ENCODE data around the gene CARMIL1. TPM values are rescaled to one million over a fixed set of nuclear protein-coding genes. Genes with fewer than 3 reads are reported as not detected.

CARMIL1 gene
- total and polyA plus RNA-seq, 10 of the 15 experiments (the other 5 are each of a cell fraction or from before 2014, with no cell fraction given): 6.4 to 18.1 (median 10.3) TPM

GRCh38 chr6:25446830-25447569 is 167.8 kb downstream of the CARMIL1 start (continued):
- TF ChIP-seq MLLT1 (IDR thresholded peaks at IDR 0.05) (no peak), NFYB (IDR thresholded peaks at IDR 0.05; ENCODE audit: insufficient read depth, low read depth, low read length) (no peak)

- SMC1A ChIA-PET (ENCODE audit: uncharacterized antibody, unreplicated experiment): interaction anchor here (1.0 to 2.0 kb wide), 6 partner anchors 9 to 101 kb away, joined by 3 to 6 read pairs (median 4); no protein-coding TSS in a partner anchor
- BruUV-seq (replicated peaks): no TSS peak
- Histone ChIP-seq H3K4me2 (ENCODE audit: control insufficient read depth, insufficient read depth) (no peak overlapping the region), H3K27ac (ENCODE audit: control insufficient read depth, insufficient read depth) (no peak overlapping the region), H4K20me1 (ENCODE audit: control insufficient read depth, insufficient read depth) (no peaks in the 10 kb centered on the region), H2AFZ (ENCODE audit: control insufficient read depth, low read depth, low read length) (no peak overlapping the region), H3K36me3 (ENCODE audit: control insufficient read depth in 2 of 2, insufficient read depth in 2 of 2, low read length in 1 of 2) (no peaks in the 10 kb centered on the region; a peak in 1 of 4 replicates), H3K9me3 (replicated peaks; ENCODE audit: control insufficient read depth, insufficient read depth, low read length) (peaks cover 2% of the 10 kb centered on the region; the same call in 2 of the 3 replicates), H3K9ac (ENCODE audit: control insufficient read depth, insufficient read depth, low read length) (no peak overlapping the region), H3K4me1 (ENCODE audit: control insufficient read depth, insufficient read depth, low read length) (no peaks in the 10 kb centered on the region; the same call in 1 of the 2 replicates), H3K27me3 (replicated peaks in 1 of 2; ENCODE audit: control insufficient read depth in 2 of 2, insufficient read depth in 2 of 2, low read length in 1 of 2) (no peaks in the 10 kb centered on the region), H3K4me3 (no peak overlapping the region), H3K79me2 (ENCODE audit: control insufficient read depth, insufficient read depth, low read length) (no peaks in the 10 kb centered on the region)
- TF ChIP-seq ZNF384 (IDR thresholded peaks at IDR 0.05; ENCODE audit: borderline replicate concordance, low read depth, low read length) (no peak), DPF2 (IDR thresholded peaks at IDR 0.05) (no peak), EZH2 (IDR thresholded peaks at IDR 0.05; ENCODE audit: borderline replicate concordance, control insufficient read depth, low read depth, low read length) (no peak), ESRRA (IDR thresholded peaks at IDR 0.05; ENCODE audit: low read length) (no peak), SPI1 (IDR thresholded peaks at IDR 0.05; ENCODE audit: borderline replicate concordance, insufficient read depth, low read depth, low read length) (peak; percentile 53; the same call in 1 of the 2 replicates), IKZF1 (conservative IDR thresholded peaks at IDR 0.05) (peak; percentile 66), IKZF2 (IDR thresholded peaks at IDR 0.05) (peak in 1 of 2 experiments; percentile 21; a peak in 2 of 4 replicates), NR2F1 (conservative IDR thresholded peaks at IDR 0.05) (peak; percentile 74), PKNOX1 (IDR thresholded peaks at IDR 0.05) (peak; percentile 66), USF1 (IDR thresholded peaks at IDR 0.05; ENCODE audit: borderline replicate concordance, extremely low read length, insufficient read depth, low read depth, low read length) (no peak), MEF2A (IDR thresholded peaks at IDR 0.05; ENCODE audit: insufficient read depth, low read depth, low read length) (no peak), SMAD5 (IDR thresholded peaks at IDR 0.05; ENCODE audit: low read depth) (no peak), EGR1 (IDR thresholded peaks at IDR 0.05; ENCODE audit: borderline replicate concordance in 1 of 2, low read depth in 2 of 2, low read length in 2 of 2) (no peak)
- in situ Hi-C loops (cut with MboI) (no loop called here), intact Hi-C loops (cut with micrococcal nuclease; ENCODE audit: unreplicated experiment) (no loop called here)
- RAD21 ChIA-PET (ENCODE audit: unreplicated experiment): interaction anchor here (0.9 to 1.5 kb wide), 4 partner anchors 47 to 169 kb away, joined by 3 to 4 read pairs (median 3); no protein-coding TSS in a partner anchor
- FAIRE-seq (no peak), DNase-seq (ENCODE audit: low read depth, low spot score) (no peak), ATAC-seq (peak; percentile 61)
- CTCF ChIA-PET: interaction anchor here (0.6 to 2.4 kb wide), 5 partner anchors 17 to 182 kb away, joined by 3 to 12 read pairs (median 4); no protein-coding TSS in a partner anchor
- WGBS (ENCODE audit: insufficient coverage, insufficient replicate concordance, low lambda C conversion rate, missing lambda C conversion rate): 6% methylated on average over 1 of the region's 1 CpG
- POLR2A ChIA-PET: interaction anchor here (1.1 kb wide), 1 partner anchor 8 kb away, joined by 3 read pairs; no protein-coding TSS in a partner anchor
Measured at GRCh38 chr6:25447570-25447929, 168.4 kb downstream of the CARMIL1 start.
